ENCODE measurements around the gene KRTAP10-12. TPM values are rescaled to one million over a fixed set of nuclear protein-coding genes. Genes with fewer than 3 reads are reported as not detected.

Gene KRTAP10-12
- total RNA-seq, 1 donor from 2014 or later, result not detected

GRCh38 chr21:44729336-44730027 lies 32.5 kb downstream of the KRTAP10-12 start:
- Mint-ChIP-seq H3K27ac (ENCODE audit: unreplicated experiment) (no peak overlapping the region), H3K27me3 (ENCODE audit: unreplicated experiment) (peaks cover 3% of the 10 kb centered on the region), H3K9me3 (ENCODE audit: unreplicated experiment) (no peaks in the 10 kb centered on the region), H3K4me1 (ENCODE audit: unreplicated experiment) (no peaks in the 10 kb centered on the region), H3K4me3 (ENCODE audit: unreplicated experiment) (no peak overlapping the region), H3K36me3 (ENCODE audit: low read depth, unreplicated experiment) (peaks cover 7% of the 10 kb centered on the region)
- DNase-seq (ENCODE audit: low spot score), result no peak
- TF ChIP-seq CTCF (IDR thresholded peaks at IDR 0.05; ENCODE audit: unreplicated experiment), result no peak

- Mint-ChIP-seq H3K4me3 (ENCODE audit: unreplicated experiment) (no peak overlapping the region), H3K4me1 (ENCODE audit: unreplicated experiment) (no peaks in the 10 kb centered on the region), H3K36me3 (ENCODE audit: low read depth, unreplicated experiment) (peaks cover 7% of the 10 kb centered on the region), H3K27ac (ENCODE audit: unreplicated experiment) (no peak overlapping the region), H3K9me3 (ENCODE audit: unreplicated experiment) (no peaks in the 10 kb centered on the region), H3K27me3 (ENCODE audit: unreplicated experiment) (peaks cover 3% of the 10 kb centered on the region)
- no peak for TF ChIP-seq CTCF (IDR thresholded peaks at IDR 0.05; ENCODE audit: unreplicated experiment)
- no peak for DNase-seq (ENCODE audit: low spot score)
These were observed 33.0 kb downstream of the KRTAP10-12 start for GRCh38 chr21:44730028-44730395.

- Mint-ChIP-seq H3K4me1 (ENCODE audit: unreplicated experiment) (no peaks in the 10 kb centered on the region), H3K4me3 (ENCODE audit: unreplicated experiment) (no peak overlapping the region), H3K9me3 (ENCODE audit: unreplicated experiment) (peaks cover 2% of the 10 kb centered on the region), H3K36me3 (ENCODE audit: low read depth, unreplicated experiment) (peaks cover 7% of the 10 kb centered on the region), H3K27ac (ENCODE audit: unreplicated experiment) (no peak overlapping the region), H3K27me3 (ENCODE audit: unreplicated experiment) (peaks cover 6% of the 10 kb centered on the region)
- TF ChIP-seq CTCF (IDR thresholded peaks at IDR 0.05; ENCODE audit: unreplicated experiment), result no peak
- no peak for DNase-seq (ENCODE audit: low spot score)
These were observed 34.1 kb downstream of the KRTAP10-12 start for GRCh38 chr21:44730951-44731579.

- H3K36me3 Mint-ChIP-seq (ENCODE audit: low read depth, unreplicated experiment), result peaks cover 9% of the 10 kb centered on the region
- H3K27me3 Mint-ChIP-seq (ENCODE audit: unreplicated experiment), result peaks cover 9% of the 10 kb centered on the region
- no peak overlapping the region for H3K27ac Mint-ChIP-seq (ENCODE audit: unreplicated experiment)
- no peak for TF ChIP-seq CTCF (IDR thresholded peaks at IDR 0.05; ENCODE audit: unreplicated experiment)
- H3K9me3 Mint-ChIP-seq (ENCODE audit: unreplicated experiment), result peaks cover 6% of the 10 kb centered on the region
- H3K4me3 Mint-ChIP-seq (ENCODE audit: unreplicated experiment), result no peak overlapping the region
- H3K4me1 Mint-ChIP-seq (ENCODE audit: unreplicated experiment), result no peaks in the 10 kb centered on the region
- no peak for DNase-seq (ENCODE audit: low spot score)
These were observed 35.3 kb downstream of the KRTAP10-12 start for GRCh38 chr21:44732263-44732662.

GRCh38 chr21:44732956-44733355 lies 36.0 kb downstream of the KRTAP10-12 start:
- Mint-ChIP-seq H3K9me3 (ENCODE audit: unreplicated experiment) (peaks cover 13% of the 10 kb centered on the region), H3K4me3 (ENCODE audit: unreplicated experiment) (no peak overlapping the region), H3K27ac (ENCODE audit: unreplicated experiment) (no peak overlapping the region), H3K36me3 (ENCODE audit: low read depth, unreplicated experiment) (peaks cover 16% of the 10 kb centered on the region), H3K27me3 (ENCODE audit: unreplicated experiment) (peaks cover 12% of the 10 kb centered on the region), H3K4me1 (ENCODE audit: unreplicated experiment) (no peaks in the 10 kb centered on the region)
- no peak for TF ChIP-seq CTCF (IDR thresholded peaks at IDR 0.05; ENCODE audit: unreplicated experiment)
- no peak for DNase-seq (ENCODE audit: low spot score)

All from endothelial cell (in vitro differentiated cells).